ENCODE measurements around the gene CUL4A.

Gene CUL4A

GRCh38 chr13:113178896-113179167 is 30.6 kb upstream of the CUL4A start:
- no peak for TF ChIP-seq CTCF (IDR thresholded peaks at IDR 0.05; ENCODE audit: control extremely low read depth, extremely low read depth, low read depth, missing control alignments)
- no peak for DNase-seq (ENCODE audit: extremely low spot score)
- ChIA-PET POLR2A (no interaction called here), CTCF (interaction anchor here (1.0 to 1.7 kb wide), 3 partner anchors 10 to 25 kb away, joined by 3 to 7 read pairs (median 4); no protein-coding TSS in a partner anchor)

- ChIA-PET CTCF (interaction anchor here (1.0 to 1.7 kb wide), 4 partner anchors 10 to 24 kb away, joined by 3 to 7 read pairs (median 4); no protein-coding TSS in a partner anchor), POLR2A (no interaction called here)
- TF ChIP-seq CTCF (IDR thresholded peaks at IDR 0.05; ENCODE audit: control extremely low read depth, extremely low read depth, low read depth, missing control alignments): no peak
- no peak for DNase-seq (ENCODE audit: extremely low spot score)
These were observed 29.8 kb upstream of the CUL4A start for GRCh38 chr13:113179374-113180230.

- POLR2A ChIA-PET: no interaction called here
- TF ChIP-seq CTCF (IDR thresholded peaks at IDR 0.05; ENCODE audit: control extremely low read depth, extremely low read depth, low read depth, missing control alignments): no peak
- CTCF ChIA-PET: interaction anchor here (1.2 kb wide), 1 partner anchor 11 kb away, joined by 3 read pairs; no protein-coding TSS in a partner anchor
- no peak for DNase-seq (ENCODE audit: extremely low spot score)
These were observed 27.4 kb upstream of the CUL4A start for GRCh38 chr13:113182046-113182445.

- POLR2A ChIA-PET: no interaction called here
- no peak for TF ChIP-seq CTCF (IDR thresholded peaks at IDR 0.05; ENCODE audit: control extremely low read depth, extremely low read depth, low read depth, missing control alignments)
These were observed 25.8 kb upstream of the CUL4A start for GRCh38 chr13:113183450-113184129.

DNA sequence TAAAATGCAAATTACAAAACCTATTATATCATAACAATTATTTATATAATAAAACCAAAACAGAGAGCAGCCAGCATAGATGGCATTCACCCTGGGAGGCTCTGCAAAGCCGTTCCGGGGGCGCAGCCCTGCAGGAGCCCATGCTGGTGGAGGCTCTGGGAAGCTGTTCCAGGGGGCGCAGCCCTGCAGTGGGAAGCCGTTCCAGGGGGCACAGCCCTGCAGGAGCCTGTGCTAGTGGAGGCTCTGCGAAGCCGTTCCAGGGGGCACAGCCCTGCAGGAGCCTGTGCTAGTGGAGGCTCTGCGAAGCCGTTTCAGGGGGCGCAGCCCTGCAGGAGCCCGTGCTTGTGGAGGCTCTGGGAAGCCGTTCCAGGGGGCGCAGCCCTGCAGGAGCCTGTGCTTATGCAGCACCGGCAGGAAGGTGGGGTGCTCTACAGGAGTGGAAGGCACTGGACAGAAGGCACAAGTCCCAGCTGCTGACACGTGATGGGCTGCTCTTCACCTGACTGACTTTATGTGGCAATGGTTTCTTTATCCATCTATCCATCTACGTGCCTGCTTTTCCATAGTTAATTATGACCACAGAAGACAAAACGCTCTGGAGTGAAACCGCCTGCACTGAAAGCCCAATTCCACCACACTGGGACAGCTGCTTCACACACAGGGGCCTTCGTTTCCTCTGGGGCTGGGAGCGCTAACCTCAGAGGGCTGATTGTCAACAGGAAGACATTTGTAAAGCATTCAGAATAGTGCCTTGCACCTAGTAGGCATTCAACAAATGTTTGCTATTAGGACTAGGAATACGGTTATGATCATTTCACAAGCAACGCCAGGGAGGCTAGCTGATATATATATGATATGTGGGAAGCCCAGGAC is 24.6 kb upstream of the CUL4A start:
- no peak for TF ChIP-seq CTCF (IDR thresholded peaks at IDR 0.05; ENCODE audit: control extremely low read depth, extremely low read depth, low read depth, missing control alignments)
- no peak for DNase-seq (ENCODE audit: extremely low spot score)
- ChIA-PET POLR2A (no interaction called here), CTCF (no interaction called here)

More at GRCh38 chr13:113183450-113184129, 25.8 kb upstream of the CUL4A start:
- DNase-seq (ENCODE audit: extremely low spot score): no peak
- CTCF ChIA-PET: interaction anchor here (1.8 kb wide), 1 partner anchor 14 kb away, joined by 8 read pairs; no protein-coding TSS in a partner anchor
